GM21526 (cell line): Measurements from ENCODE around the gene GCN1.

Experiments
- ATAC-seq: cut with Tn5 transposase; IDR thresholded peaks from one replicate; pipeline ENCODE4 v1.9.1; 2021; ENCODE audit warnings: moderate library complexity; ENCODE audit not compliant: unreplicated experiment, low FRiP score

The GCN1 gene

DNA sequence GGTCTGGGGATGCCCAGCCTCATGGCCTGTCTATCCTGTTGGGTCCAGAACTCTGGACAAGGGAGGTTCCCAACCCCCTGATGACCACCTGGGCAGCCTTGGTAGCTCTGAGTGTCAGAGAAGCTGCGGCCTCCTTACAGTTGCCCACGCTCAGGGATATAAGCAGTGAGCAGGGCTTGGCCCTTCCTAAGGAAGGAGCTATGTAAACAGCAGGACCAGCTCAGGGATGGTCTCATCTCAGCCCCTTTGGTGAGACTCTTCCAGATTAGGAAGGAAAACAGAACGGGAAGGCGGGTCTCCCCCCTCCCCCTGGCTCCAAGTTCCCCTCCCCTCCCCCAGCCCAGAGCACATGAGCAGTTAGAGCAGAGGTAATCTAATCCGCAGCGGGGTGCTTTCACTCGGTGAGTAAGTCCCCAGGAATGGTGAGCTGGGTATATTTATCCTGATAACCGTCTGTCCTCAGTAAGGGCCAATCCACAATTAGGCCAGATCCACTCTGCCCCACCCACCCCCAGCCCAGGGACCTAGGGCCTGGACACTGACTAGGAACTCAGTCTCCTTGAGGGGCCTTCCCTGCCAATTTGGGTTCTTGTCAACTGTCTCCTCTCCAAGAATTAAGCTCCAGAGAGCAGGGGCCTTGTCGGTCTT lies 35.9 kb upstream of the GCN1 start:
- ATAC-seq, result no peak

DNA sequence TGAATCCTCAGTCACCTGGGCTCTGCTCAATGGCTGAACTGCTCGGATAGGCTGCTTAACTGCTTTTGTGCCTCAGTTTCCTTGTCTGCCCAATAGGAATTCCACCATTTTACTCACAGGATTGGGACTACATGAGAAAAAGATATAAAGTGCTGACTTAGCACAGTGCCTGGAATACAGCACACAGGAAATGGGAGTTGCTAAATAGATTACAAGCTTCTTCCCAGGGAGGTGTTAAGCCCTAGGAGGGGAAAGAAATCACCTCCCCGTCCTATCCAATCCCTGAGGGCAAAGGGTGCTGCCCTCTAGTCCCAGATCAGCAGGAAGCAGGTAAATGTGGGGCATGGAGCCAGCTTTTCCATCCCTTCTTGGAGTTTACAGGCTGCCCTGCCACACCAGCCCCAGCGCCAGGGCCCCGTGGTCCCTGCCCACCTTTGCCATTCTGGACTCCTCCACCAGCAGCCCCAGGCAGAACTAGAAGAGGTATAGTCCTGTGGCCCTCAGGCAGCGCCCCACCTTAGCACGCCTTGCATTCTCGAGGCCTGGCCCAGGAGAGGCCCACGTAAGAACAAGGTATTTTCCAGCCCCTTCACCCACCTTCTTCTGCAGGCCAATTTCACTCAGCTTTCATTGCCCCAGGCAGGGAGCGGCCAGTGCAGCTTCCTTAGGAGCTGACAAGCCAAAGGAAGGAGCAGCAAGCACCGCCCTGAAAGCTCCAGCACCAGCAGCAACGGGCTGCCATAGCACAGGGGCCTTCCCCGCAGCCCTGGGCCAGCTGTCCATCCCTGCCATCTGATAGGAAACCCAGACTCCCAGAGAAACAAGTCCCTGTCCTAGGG lies 35.2 kb upstream of the GCN1 start:
- no peak for ATAC-seq

DNA sequence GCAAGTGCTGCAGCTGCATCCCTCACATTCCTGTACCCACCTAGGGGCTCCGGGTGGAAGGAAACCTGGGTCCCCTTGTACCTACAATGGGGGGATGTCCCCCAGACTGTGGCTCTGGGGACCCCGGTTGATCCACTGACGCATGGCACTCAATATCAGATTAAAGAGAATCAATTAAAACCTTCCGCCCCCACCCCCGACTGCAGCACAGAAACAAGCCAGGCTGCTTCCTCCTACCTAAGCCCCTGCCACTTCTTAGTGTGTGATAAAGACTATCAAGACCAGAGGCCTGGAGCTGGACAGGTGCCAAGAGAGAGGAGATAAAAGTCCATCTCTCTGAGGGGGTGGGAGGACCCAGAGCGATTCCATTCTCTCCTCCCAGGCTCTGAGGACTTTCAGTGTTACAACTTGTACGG lies 34.6 kb upstream of the GCN1 start:
- no peak for ATAC-seq

DNA sequence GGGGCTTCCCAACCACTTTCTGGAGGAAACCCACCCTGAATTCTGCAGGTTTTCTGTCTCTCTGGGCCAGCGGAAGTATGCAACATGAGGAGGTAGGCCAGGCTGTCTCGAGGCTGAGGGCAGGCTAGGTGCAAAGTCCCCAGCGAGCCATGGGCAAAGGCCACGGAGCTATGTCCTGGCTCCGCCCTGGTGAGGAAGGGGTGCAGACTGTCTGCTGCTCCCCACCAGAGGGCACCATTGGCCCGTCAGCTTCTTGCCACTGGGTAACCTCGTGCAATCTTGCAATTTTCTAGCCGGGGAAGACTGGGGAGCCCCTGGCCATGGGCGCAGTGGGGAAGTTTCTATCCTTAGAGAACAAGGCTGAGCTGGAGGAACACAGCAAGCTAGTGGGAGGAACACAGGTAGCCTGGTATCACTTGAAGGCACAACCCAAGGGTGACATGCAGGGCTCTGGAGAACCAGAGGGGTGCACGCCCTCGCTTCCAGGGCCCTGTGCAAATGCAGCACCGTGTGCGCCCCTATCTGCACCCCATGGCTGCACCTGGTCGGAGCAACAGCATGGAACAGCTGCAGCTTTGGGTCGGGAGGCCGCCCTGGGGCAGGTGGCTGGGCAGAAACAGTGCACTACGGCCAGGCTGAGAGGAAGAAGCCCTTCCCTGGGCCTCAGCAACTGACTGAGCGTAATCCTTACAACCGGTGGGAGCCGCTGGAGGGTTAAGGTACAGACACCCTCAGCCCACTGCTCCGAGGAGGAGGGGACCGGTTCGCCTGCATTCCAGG lies 34.0 kb upstream of the GCN1 start:
- no peak for ATAC-seq

DNA sequence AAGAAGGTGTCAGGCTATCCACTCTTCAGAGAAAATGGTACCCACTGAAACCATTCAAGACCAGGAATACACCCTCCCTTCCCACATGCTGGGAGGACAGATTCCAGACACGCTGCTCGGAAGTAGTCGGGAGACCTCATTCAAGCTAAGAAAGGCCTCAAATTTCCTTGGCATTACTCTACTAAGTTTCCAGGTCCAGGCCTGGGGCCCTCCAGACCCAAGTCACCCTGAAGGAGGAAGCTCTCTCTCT lies 33.5 kb upstream of the GCN1 start:
- no peak for ATAC-seq

DNA sequence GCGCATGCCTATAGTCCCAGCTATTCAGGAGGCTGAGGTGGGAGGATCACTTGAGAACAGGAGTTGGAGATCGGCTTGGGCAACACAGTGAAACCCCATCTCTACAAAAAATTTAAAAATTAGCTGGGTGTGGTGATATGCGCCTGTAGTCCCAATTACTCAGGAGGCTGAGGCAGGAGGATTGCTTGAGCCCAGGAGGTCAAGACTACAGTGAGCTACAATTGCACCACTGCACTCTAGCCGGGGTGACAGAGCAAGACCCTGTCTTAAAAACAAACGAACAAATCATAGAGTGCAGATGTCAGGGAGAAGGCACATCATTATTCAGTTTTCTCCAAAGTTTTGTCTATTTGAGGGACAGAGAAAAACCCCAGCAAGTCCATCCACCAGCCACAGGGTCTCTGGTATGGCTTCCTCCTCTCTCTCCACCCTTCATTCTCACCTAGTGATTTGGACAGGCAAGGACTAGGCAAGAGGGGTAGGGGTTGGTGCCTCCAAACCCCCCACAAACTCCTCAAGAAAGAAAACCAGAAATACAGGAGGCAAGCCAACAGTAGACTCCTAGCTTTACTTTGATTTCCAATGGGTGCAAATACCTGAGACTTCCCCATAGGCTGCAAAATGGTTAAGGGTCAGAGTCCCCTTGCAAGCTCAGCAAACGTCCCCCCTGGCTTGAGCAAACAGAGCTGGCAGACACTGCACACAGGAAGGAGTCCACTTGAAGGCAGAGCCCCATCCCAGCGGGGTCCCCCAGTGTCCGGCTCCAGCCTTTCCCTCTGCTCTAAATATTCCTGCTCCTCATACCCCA lies 32.9 kb upstream of the GCN1 start:
- no peak for ATAC-seq

DNA sequence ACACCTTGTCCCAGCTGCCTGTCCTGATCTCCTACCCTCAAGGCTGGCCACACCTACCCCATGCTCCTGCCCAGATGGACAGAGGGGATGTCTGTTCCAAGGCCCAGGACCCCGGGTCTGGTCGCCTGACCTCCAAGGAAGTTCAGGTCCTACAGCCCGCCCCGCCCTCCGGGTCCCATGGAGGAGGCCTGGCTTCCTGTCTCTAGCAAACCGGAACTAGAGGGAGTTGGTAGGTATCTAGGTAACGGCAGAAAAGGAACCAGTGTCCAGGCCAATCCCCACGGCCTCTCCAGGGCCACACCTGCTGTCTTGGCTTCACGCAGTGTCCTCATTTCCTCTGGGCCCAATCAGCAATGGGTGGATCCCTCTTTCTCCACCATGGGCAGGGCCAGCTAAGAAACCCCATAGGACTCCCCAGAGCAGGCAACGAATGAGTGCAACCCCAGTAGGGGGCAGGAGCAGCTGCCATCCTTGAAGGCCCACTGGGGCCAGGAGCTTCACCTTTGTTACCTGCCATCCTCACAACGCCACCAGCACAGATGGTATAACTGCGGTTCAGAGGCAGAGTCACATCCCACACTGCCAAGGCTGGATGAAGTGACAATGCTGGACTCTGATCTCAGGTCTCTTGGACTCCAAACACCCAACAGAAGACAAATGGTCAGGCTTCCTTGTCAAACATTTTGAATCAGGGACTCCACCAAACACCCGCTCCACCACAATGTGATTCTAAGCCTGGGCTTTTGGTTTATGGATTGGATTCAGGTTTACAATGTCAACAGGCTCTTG lies 31.5 kb upstream of the GCN1 start:
- no peak for ATAC-seq

DNA sequence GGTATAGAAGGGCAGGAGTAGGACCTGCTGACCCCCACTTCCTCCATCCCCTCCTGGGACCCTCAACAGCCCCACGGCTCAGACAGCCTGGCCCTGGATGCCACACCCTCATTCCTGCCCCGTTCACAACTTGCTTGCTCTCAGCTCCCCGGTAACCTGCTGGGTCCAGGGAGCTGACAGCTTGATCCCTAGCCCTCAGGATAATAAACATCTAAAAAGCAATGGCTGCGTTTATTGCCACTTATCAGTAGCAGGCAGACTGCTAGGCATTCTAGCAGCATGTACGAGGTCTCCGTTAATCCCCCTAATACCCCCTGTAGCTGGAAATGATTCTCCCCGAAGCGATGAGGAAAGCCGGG lies 30.7 kb upstream of the GCN1 start:
- no peak for ATAC-seq

DNA sequence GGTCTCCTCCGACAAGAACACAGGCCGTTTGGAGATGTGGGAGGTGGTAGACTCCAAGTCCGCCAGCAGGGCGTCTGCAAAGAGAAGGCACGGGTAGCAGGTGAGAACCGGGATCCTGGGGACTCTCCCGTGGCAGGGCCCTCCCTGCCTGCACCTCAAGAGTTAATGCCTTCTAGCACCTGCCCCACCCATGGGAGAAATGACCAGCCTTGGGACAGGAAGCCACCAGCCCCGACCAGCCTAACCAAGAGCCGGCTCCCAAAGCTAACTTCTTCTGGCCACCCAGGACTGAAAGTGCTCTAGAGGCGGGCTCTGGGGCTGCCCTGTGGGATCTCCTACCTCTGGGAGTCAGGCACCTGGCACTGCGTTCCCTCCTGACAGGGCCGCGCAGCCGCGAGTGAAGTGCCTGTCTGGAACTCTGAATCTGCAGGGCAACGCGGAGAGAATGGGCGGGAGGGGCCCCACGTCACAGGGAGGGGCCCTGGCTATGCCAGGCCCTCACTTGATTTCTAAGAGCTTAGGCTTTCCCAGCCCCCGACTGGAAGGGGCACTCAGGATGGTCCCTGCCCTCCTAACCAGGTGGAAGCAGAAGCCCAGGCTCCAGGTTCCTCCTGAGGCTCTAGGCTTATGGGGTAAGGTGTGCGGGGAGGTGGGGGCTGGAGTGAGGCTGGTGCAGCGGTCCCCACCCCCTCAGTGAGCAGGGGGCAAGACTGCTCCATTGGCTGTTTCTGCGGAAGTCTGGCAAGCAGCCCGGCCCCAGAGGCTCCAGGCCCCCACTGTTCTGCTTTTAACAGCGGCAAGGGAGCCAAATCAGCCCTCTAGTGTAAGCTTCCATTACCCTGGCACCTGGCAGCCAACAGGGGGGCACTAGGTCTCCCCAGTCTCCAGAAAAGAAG lies 30.0 kb upstream of the GCN1 start:
- no peak for ATAC-seq

DNA sequence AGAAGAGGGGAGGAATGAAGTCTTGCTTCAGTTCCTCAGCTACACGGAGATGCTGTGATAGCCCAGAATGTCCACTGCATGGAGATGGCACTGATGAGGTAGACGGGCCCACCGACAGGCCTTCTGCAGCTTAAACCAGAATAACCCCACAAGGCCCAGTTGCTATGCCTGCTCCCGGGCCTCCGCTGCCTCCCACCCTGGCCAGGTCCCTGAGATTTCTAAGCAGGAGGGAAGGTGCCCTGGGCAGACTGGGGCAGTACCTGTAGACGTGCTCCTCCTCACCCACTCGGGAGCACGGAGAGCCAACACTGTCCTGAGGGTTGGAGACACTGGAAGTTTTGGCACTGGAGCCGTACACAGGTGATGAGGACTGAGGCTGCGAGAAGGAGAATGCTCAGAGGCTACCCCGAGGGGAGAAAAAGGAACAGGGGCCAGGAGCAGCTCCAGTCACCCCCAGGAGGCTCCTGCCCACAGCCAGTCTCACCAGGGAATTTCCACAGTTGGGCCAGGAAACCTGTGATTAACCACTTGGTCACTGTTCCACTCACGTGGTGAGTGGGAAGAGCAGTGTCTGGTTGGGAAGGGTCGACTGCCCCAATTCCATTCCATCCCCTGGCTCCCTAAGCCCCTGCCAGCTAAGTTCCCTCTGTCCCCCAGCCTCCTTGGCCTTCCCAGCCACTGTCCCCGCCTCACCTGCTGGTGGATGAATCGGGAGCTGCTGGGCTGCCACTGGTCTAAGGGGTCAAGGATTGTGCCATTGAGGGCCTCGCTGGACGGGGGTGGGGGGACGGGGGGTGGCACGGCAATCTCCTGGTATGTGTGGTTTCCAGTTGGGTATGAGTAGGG lies 29.2 kb upstream of the GCN1 start:
- no peak for ATAC-seq

DNA sequence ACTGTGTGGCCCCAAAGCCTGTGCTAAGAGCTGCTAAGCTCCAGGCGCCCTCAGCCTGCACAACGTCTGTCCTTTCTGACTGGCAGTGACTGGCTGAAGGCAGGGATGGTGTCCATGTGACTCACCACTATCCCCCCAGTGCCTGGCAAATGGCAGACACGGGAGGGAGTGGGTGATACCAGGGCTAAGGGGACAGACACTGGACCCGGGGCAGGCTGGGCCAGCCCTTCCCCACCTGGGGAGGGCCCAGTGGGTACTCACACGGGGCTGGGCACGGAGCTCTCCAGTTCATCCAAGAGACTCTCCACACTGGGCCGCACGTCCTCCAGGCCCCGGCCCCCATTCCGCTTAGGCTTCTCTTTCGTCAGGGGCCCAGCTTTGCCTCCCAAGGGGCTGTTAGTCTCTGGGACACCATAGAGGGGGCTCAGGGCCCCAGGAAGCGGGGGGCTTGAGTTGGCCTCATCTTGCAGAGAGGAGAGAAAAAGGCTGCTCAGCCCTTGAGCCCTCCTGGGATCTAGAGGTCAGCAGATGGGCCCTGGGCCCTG lies 27.8 kb upstream of the GCN1 start:
- no peak for ATAC-seq

DNA sequence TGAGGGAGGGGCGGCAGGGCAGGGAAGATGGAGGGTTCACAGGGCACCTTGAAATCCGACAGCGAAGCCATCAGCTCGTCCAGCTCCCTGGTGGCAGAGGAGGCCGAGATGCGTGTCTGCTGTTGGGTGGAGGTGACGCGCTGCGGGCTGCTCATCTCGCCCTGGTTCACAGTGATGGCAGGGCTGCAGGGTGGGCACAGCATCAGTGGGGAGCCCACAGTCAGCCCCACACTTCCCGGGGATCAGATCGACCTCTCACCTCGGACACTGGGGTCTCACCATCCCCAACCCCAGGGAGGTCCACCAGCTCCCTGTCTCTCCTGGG lies 27.0 kb upstream of the GCN1 start:
- no peak for ATAC-seq

DNA sequence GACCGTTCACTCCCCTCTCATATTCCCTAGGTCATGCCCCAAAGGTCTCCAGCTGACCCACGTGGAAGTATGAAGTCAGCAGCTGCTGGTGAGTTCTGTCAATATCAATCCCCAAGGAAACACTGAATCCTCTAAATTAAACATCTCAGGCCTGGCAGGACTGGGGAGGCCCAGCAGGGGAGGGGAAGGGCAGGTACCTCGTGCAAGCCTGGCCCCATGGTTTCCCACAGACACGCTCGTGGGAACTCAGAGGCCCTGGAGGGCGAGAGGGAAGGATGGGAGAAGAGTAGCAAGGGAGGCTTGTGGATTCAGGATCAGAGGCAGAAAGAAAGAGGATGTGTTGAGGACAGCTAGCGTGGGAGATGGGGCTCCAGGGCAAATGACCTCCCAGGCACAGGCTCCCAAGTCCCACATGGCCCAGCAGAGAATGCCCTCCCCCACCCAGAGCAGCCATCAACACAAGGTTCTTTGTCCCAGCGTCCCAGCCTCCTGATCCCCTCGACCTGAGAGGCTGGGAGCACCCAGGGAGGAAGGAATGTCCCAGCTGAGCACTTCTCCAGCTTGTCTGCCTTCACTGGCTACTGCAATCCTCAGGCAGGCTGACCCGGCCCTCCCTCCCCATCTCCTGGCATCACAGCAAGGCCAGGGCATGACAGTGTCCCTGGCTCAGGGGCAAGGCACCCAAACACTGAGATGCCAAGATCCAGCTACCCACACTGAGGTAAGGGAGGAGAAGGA lies 26.5 kb upstream of the GCN1 start:
- no peak for ATAC-seq

DNA sequence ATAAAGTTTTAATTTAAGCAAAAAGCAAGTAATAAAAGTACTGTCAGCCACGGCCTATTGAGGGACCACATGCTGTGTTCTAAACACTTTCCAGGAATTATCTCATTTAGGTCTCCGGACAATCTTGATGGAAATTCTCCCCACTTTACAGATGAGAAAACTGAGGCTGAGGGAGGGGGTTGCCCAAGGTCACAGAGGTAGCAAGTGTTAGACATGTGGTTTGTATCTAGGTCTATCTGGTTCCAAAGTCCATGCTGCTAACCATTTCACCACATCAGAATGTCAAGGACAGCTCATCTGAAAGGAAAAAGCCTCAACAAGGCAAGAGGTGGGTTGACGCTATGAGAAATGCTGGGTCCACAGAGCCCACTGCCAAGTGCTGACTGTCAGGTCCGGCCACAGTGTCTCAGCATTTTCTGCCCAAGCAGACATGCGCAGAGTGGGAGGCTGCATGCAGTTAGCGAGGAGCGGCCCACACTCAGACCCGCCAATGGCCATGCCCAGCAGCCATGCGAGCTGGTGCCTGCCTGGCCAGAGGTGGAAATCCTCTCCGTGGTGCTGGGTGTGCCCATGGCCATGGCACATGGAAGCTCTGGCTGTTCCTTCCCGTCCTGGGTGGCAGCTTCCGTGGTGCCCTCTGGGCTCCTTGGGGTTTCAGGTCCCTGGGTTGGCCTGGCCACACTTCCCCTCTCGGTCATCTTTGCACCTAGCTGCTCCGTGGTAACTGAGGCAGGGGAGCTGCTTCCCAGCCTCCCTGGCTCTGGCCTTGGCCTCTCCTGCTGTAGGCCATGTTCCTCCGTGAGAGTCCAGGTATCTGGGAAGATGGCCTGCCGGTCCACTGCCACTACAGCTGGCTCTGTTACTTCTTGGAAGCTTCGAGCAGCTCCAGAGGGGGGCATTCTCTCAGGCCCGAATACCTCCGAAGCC lies 24.4 kb upstream of the GCN1 start:
- ATAC-seq, result no peak

DNA sequence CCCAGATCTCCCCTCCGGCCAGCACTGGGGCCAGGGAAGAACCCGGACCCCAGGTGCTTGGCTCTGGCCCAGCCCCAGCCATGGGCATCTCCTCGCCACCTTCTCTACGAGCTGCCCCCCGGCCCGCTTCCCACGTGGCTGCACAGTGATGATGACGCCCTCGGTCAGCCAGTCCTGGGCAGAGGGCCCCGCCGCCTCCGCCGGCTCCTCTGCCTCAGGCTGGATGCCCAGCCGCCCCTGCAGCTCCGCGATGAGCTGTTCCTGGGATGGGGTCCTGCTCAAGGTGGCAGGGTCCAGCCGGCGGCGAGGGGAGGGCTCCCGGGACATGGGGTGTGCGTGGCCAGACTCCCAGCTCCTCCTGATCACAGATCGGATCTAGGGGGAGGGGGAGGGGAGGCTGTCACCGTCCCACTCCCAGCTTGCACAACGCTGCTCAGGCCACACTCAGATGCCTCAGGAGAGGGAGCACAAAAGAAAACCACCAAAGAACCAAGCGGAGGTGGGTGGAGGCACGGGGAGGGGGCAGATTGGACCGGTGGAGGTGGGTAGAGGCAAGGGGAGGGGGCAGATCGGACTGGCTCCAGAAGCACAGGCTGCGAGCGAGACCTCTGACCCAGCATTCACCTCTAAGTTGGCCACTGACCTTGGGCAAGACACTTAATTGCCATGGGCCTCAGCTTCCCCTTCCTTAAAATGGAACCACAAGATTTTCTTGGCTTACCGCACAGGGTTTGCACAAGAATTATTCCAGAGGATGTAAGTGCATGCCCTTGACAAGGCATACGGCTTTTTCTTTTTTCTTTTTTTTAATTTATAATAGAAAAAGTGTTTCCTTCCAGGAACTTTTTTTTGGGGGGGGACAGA lies 22.5 kb upstream of the GCN1 start:
- ATAC-seq, result no peak
